RCC 7860 (cell line): ENCODE data around the gene SH2D3A.
"Not testable (repeated sequence)": the region's sequence is repeated elsewhere in the genome, so short reads cannot be mapped to it uniquely, and the experiment has no call there.

Experiments used
- DNase-seq: peaks from one replicate; pipeline ENCODE4 v3.0.0-alpha.2; 2015; ENCODE audit warnings: low spot score
- FAIRE-seq: peaks from 2 replicates; lab custom pipeline; 2012; peaks lifted over from hg19 to GRCh38; lab: Jason Lieb, UNC

Gene SH2D3A

DNA sequence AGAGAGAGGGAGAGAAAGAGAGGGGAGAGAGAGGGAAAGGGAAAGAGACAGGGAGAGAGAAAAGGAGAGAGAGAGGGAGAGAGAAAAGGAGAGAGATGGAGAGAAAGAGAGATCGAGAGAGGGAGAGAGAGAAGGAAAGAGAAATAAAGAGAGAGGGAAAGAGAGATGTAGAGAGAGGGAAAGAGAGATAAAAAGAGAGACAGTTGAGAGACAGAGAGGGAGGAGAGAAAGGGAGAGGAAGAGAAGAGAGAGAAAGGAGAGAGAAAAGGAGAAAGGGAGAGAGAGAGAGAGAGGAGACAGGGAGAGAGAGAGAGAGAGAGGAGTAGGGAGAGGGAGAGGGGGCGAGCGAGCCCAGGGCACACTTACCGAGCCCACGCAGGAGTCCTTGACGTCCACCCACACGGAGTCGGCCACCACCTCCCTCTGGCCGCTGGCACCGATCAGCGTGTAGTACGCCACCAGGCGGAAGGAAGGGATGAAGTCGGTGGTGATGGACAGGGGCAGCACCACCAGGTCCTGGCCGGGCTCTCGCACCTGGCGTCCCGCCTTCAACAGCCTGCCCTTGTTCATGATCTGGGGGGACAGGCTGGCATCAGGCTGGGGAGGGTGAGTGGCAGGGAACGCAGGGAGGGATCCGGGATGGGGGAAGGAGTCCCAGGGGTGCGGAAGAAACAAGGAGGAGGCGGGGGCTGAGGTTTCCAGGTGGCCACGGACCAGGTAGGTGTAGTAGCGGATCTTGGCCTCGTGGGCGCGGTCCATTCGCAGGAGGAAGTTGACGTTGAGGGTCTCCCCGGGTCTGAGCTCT lies 56.8 kb downstream of the SH2D3A start:
- no peak for FAIRE-seq
- DNase-seq: no peak

- DNase-seq: no peak
- no peak for FAIRE-seq
Measured at GRCh38 chr19:6709549-6709948, 57.7 kb downstream of the SH2D3A start.

DNA sequence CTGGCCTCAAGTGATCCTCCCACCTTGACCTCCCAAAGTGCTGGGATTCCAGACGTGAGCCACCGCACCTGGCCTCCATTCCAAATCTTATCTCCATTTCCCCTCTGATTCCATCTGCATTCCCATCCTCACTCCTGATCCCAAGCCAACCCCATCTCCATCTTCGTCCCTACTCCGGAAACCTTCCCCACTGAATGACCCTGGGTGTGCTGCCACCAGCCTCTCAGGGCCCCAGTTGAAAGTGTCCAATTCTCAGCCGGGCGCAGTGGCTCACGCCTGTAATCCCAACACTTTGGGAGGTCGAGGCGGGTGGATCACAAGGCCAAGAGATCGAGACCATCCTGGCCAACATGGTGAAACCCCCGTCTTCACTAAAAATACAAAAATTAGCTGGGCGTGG lies 58.3 kb downstream of the SH2D3A start:
- not testable (repeated sequence) for DNase-seq, FAIRE-seq

DNA sequence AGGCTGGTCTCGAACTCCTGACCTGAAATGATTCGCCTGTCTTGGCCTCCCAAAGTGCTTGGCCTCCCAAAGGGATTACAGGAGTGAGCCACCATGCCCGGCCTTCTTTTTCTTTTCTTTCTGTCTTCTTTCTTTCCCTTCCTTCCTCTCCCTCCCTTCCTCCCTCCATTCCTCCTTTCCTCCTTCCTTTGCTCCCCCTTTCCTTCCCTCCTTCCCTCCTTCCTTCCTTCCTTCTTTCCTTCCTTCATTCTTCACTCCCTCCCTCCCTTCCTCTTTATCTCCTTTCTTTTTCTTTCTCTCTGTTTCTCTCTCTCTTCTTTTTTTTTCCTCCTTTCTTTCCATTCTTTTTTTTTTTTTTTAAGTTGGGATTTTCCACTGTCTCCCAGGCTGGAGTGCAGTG lies 58.9 kb downstream of the SH2D3A start:
- FAIRE-seq: no peak
- no peak for DNase-seq

DNA sequence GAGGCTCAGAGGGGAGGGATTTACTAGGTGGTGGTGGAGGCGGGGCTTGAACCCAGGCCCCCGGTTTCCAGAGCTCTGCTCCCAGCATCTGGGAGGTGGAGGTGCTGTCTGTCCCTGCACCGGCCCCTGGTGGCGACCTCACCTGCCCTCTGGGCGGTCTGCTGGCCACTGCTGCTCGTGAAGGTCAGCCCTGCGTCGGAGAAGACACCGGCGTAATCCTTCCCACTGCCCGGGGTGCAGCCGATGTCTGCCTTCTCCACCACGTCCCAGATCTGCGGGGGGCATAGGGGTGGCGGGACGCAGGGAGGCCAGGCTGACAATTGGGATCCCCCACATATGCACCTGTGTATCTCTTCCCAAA lies 59.6 kb downstream of the SH2D3A start:
- DNase-seq (no peak), FAIRE-seq (no peak)

- no peak for DNase-seq
- no peak for FAIRE-seq
Measured at GRCh38 chr19:6707011-6707657, 60.1 kb downstream of the SH2D3A start.

- FAIRE-seq: no peak
Measured at GRCh38 chr19:6706633-6706958, 60.6 kb downstream of the SH2D3A start.

DNA sequence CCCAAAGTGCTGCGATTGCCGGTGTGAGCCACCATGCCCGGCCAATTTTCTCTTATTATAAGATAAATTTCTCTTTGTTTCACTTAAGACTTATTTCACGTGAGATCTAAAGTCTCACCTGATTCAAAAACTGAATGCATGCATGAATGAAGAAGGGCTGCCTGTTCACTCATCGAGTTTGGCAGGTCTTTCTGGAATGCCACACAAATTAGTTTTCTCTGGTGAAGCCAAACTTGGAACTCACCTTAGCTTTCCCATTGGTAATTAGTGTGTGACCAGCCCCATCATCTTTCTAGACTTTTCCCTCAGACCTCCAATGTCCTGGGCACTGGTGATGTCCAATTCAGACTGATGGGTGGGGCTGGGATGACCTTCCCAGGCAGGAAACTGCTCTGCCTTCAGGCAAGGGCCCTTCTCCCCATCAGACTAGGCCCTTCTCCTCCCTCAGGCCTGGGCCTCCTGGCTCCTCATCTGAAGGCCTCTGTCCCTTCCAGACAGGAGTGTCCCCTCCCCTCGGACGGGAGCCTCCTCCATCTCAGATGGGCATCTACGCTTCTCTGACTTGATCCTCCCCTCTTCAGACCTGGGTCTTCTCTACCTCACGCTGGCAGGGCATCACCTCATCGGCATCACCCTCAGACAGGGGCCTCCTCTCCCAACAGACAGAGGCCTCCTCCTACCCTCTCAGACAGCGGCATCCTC lies 61.2 kb downstream of the SH2D3A start:
- FAIRE-seq (no peak), DNase-seq (no peak)

More at GRCh38 chr19:6706633-6706958, 60.6 kb downstream of the SH2D3A start:
- no peak for DNase-seq
